OCI-LY3 (cell line): ENCODE data around the gene PLEKHA6.

Source experiments
- H2AFZ ChIP-seq: fragments of 200-600, 300-600 bp; shearing (Covaris generic); 2 replicates; pipeline ENCODE4 v1.6.0; 2014; ENCODE audit warnings: antibody characterized with exemption, low read depth, low read length
- H3K27ac ChIP-seq: fragments of 200-600, 300-600 bp; sonication (generic); 2 replicates; pipeline ENCODE4 v1.5.1; 2014; ENCODE audit warnings: mild to moderate bottlenecking, low read length, moderate library complexity, mixed read lengths
- H3K27me3 ChIP-seq: fragments of 200-600, 300-600 bp; sonication (generic); 2 replicates; pipeline ENCODE4 v1.6.1; 2014; ENCODE audit warnings: low read depth, low read length, mixed read lengths
- H3K36me3 ChIP-seq: fragments of 200-600, 300-600 bp; sonication (generic); replicated peaks from 2 replicates; pipeline ENCODE3; 2014; ENCODE audit warnings: low read depth, low read length, mixed read lengths
- H3K4me1 ChIP-seq: fragments of 300-600, 200-600 bp; sonication (generic); 2 replicates; pipeline ENCODE4 v1.6.1; 2014; ENCODE audit warnings: low read length, mixed read lengths
- H3K4me2 ChIP-seq: fragments of 200-600, 300-600 bp; sonication (generic); 2 replicates; pipeline ENCODE4 v1.6.1; 2014; ENCODE audit warnings: low read length, mixed read lengths
- H3K4me3 ChIP-seq: fragments of 300-600, 200-600 bp; sonication (generic); 2 replicates; pipeline ENCODE4 v1.5.1; 2014; ENCODE audit warnings: antibody characterized with exemption, mild to moderate bottlenecking, low read length, moderate library complexity
- H3K79me2 ChIP-seq: fragments of 300-600, 200-600 bp; shearing (Covaris generic); 2 replicates; pipeline ENCODE4 v1.6.1; 2014; ENCODE audit warnings: mild to moderate bottlenecking, low read length, mixed read lengths
- H3K9ac ChIP-seq: fragments of 300-600, 200-600 bp; shearing (Covaris generic); 2 replicates; pipeline ENCODE4 v1.6.0; 2014; ENCODE audit warnings: mild to moderate bottlenecking, low read length, moderate library complexity
- H3K9me3 ChIP-seq: fragments of 200-600, 300-600 bp; shearing (Covaris generic); 2 replicates; pipeline ENCODE4 v1.6.1; 2014; ENCODE audit warnings: low read length, mixed read lengths; ENCODE audit not compliant: insufficient read depth
- H4K20me1 ChIP-seq: fragments of 200-600, 300-600 bp; sonication (generic); 2 replicates; pipeline ENCODE4 v1.6.1; 2016; ENCODE audit warnings: low read length, mixed read lengths; ENCODE audit not compliant: insufficient read depth
- CTCF ChIP-seq: fragments of 200-600, 300-600 bp; sonication (generic); IDR thresholded peaks from 2 replicates; pipeline ENCODE4 v1.5.1; 2014; ENCODE audit warnings: antibody characterized with exemption, low read length, low read depth
- EZH2phosphoT487 ChIP-seq: fragments of 200-600 bp; shearing (Covaris generic); IDR thresholded peaks from 2 replicates; pipeline ENCODE4 v1.6.1; 2018; ENCODE audit warnings: antibody characterized with exemption, mixed run types, low read depth

Gene PLEKHA6

GRCh38 chr1:204299814-204300365, 59.8 kb downstream of the PLEKHA6 start:
- Histone ChIP-seq H2AFZ (no peak overlapping the region), H3K27ac (no peak overlapping the region), H3K79me2 (no peaks in the 10 kb centered on the region), H3K4me3 (no peak overlapping the region), H4K20me1 (no peaks in the 10 kb centered on the region), H3K9me3 (no peaks in the 10 kb centered on the region), H3K36me3 (no peaks in the 10 kb centered on the region), H3K9ac (no peak overlapping the region), H3K27me3 (peaks cover 74% of the 10 kb centered on the region), H3K4me1 (no peaks in the 10 kb centered on the region), H3K4me2 (no peak overlapping the region)
- no peak for TF ChIP-seq CTCF
- no peak for TF ChIP-seq EZH2phosphoT487

DNA sequence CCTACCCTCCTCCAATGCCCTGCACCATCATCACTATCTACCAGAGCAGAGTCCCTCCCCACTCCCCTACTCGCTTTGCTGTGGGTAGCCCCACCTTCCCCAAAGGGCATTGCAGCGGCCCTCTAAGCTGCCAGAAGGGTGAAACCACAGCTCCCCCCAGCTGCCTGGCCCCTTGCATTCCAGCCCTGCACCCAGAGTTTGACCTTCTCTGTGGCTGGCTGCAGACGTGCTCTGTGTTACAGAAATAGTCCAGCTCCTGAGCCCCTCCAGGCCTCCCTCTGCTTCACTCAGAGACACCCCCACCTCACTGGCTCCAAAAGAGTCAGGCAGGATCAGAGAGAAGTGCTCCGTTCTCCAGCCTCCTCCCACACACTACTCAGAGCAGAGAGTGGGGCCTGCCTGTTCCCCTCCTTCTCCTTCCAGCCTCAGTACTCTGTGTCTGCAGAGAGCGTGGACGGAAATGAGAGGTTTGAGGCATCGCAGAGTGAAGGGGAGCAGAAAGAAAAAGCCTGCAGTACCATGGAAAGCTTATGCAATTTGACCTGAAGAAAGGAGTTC, 63.2 kb downstream of the PLEKHA6 start:
- Histone ChIP-seq H4K20me1 (no peaks in the 10 kb centered on the region), H3K27me3 (peaks cover 74% of the 10 kb centered on the region), H3K4me2 (no peak overlapping the region), H3K27ac (no peak overlapping the region), H3K79me2 (no peaks in the 10 kb centered on the region), H3K4me1 (no peaks in the 10 kb centered on the region), H3K4me3 (no peak overlapping the region), H3K9me3 (no peaks in the 10 kb centered on the region), H3K36me3 (no peaks in the 10 kb centered on the region), H2AFZ (no peak overlapping the region), H3K9ac (no peak overlapping the region)
- no peak for TF ChIP-seq EZH2phosphoT487
- TF ChIP-seq CTCF = no peak

GRCh38 chr1:204295671-204296070, 64.1 kb downstream of the PLEKHA6 start:
- Histone ChIP-seq H3K27ac (no peak overlapping the region), H3K4me3 (no peak overlapping the region), H3K4me1 (no peaks in the 10 kb centered on the region), H3K9ac (no peak overlapping the region), H2AFZ (no peak overlapping the region), H3K79me2 (no peaks in the 10 kb centered on the region), H3K4me2 (no peak overlapping the region), H3K36me3 (no peaks in the 10 kb centered on the region), H4K20me1 (no peaks in the 10 kb centered on the region), H3K9me3 (no peaks in the 10 kb centered on the region), H3K27me3 (peaks cover 73% of the 10 kb centered on the region)
- TF ChIP-seq EZH2phosphoT487 (no peak), CTCF (no peak)

- H4K20me1 ChIP-seq = no peaks in the 10 kb centered on the region
- no peak overlapping the region for H3K27ac ChIP-seq
- no peak overlapping the region for H3K4me2 ChIP-seq
- TF ChIP-seq EZH2phosphoT487 (no peak), CTCF (no peak)
- H3K79me2 ChIP-seq = no peaks in the 10 kb centered on the region
- peaks cover 73% of the 10 kb centered on the region for H3K27me3 ChIP-seq
- no peak overlapping the region for H3K4me3 ChIP-seq
- H2AFZ ChIP-seq = no peak overlapping the region
- no peaks in the 10 kb centered on the region for H3K36me3 ChIP-seq
- no peaks in the 10 kb centered on the region for H3K4me1 ChIP-seq
- no peaks in the 10 kb centered on the region for H3K9me3 ChIP-seq
- H3K9ac ChIP-seq = no peak overlapping the region
Observed at GRCh38 chr1:204294357-204294756, 65.4 kb downstream of the PLEKHA6 start.
